ENCODE measurements around the gene ZBTB7C. TPM values are rescaled to one million over a fixed set of nuclear protein-coding genes. Genes with fewer than 3 reads are reported as not detected.

The ZBTB7C gene
- total RNA-seq, 4 donors from 2014 or later = 26.0 to 50.6 (median 46.2) TPM

- 65% methylated on average over 9 of the region's 9 CpGs for WGBS
- no peak for DNase-seq (ENCODE audit: low spot score in 2 of 2)
- Histone ChIP-seq H3K4me1 (peaks cover 5% of the 10 kb centered on the region), H3K27me3 (no peaks in the 10 kb centered on the region), H3K27ac (no peak overlapping the region), H3K4me3 (no peak overlapping the region), H3K9me3 (no peaks in the 10 kb centered on the region), H3K36me3 (no peaks in the 10 kb centered on the region)
- TF ChIP-seq POLR2AphosphoS5 (IDR thresholded peaks at IDR 0.05) (no peak), EP300 (IDR thresholded peaks at IDR 0.05) (no peak), POLR2A (IDR thresholded peaks at IDR 0.05) (no peak)
- TF ChIP-seq, protein P1, sequence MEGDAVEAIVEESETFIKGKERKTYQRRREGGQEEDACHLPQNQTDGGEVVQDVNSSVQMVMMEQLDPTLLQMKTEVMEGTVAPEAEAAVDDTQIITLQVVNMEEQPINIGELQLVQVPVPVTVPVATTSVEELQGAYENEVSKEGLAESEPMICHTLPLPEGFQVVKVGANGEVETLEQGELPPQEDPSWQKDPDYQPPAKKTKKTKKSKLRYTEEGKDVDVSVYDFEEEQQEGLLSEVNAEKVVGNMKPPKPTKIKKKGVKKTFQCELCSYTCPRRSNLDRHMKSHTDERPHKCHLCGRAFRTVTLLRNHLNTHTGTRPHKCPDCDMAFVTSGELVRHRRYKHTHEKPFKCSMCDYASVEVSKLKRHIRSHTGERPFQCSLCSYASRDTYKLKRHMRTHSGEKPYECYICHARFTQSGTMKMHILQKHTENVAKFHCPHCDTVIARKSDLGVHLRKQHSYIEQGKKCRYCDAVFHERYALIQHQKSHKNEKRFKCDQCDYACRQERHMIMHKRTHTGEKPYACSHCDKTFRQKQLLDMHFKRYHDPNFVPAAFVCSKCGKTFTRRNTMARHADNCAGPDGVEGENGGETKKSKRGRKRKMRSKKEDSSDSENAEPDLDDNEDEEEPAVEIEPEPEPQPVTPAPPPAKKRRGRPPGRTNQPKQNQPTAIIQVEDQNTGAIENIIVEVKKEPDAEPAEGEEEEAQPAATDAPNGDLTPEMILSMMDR (IDR thresholded peaks at IDR 0.05) = no peak
These were observed 84.5 kb downstream of the ZBTB7C start for GRCh38 chr18:48324651-48325050.

DNA sequence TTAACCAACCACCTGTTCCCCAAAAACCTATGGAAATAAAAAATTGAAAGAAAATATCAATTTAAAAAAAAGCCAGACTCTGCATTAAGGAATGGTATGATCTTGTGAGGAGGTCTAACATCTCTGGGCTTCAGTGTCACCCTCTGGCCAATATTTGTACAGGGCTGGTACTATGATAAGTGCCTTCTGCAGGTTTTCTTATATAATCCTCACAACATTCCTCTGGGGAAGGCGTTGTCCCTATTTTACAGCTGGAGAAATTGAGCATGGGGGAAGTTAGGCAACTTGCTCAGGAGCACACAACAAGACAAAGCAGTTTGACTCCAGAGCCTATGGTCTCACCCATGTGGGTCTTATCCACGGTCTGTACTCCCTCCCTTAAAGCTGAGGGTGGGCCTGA, 86.0 kb downstream of the ZBTB7C start:
- Histone ChIP-seq H3K9me3 (no peaks in the 10 kb centered on the region), H3K36me3 (no peaks in the 10 kb centered on the region), H3K4me3 (no peak overlapping the region), H3K27me3 (no peaks in the 10 kb centered on the region), H3K4me1 (peaks cover 9% of the 10 kb centered on the region), H3K27ac (no peak overlapping the region)
- DNase-seq (ENCODE audit: low spot score in 2 of 2) = no peak
- WGBS = 67% methylated on average over 2 of the region's 2 CpGs
- TF ChIP-seq, protein P1 (IDR thresholded peaks at IDR 0.05) = no peak
- TF ChIP-seq POLR2AphosphoS5 (IDR thresholded peaks at IDR 0.05) (no peak), POLR2A (IDR thresholded peaks at IDR 0.05) (no peak)

GRCh38 chr18:48321536-48321935, 87.6 kb downstream of the ZBTB7C start:
- TF ChIP-seq POLR2AphosphoS5 (IDR thresholded peaks at IDR 0.05) = no peak
- TF ChIP-seq EP300 (IDR thresholded peaks at IDR 0.05) = no peak
- TF ChIP-seq POLR2A (IDR thresholded peaks at IDR 0.05) = no peak
- TF ChIP-seq, protein P1 (IDR thresholded peaks at IDR 0.05) = no peak
- WGBS = 93% methylated on average over 7 of the region's 7 CpGs
- Histone ChIP-seq H3K4me3 (no peak overlapping the region), H3K9me3 (no peaks in the 10 kb centered on the region), H3K36me3 (no peaks in the 10 kb centered on the region), H3K4me1 (peaks cover 9% of the 10 kb centered on the region), H3K27ac (no peak overlapping the region), H3K27me3 (no peaks in the 10 kb centered on the region)
- no peak for DNase-seq (ENCODE audit: low spot score in 2 of 2)

- peaks cover 9% of the 10 kb centered on the region for H3K4me1 ChIP-seq
- TF ChIP-seq POLR2A (IDR thresholded peaks at IDR 0.05) = no peak
- TF ChIP-seq, protein P1 (IDR thresholded peaks at IDR 0.05) = no peak
- TF ChIP-seq EP300 (IDR thresholded peaks at IDR 0.05) = no peak
- TF ChIP-seq POLR2AphosphoS5 (IDR thresholded peaks at IDR 0.05) = no peak
- no peak for DNase-seq (ENCODE audit: low spot score in 2 of 2)
- H3K27ac ChIP-seq = no peak overlapping the region
- no peaks in the 10 kb centered on the region for H3K27me3 ChIP-seq
- H3K36me3 ChIP-seq = no peaks in the 10 kb centered on the region
- 80% methylated on average over 1 of the region's 3 CpGs for WGBS
- H3K4me3 ChIP-seq = no peak overlapping the region
- no peaks in the 10 kb centered on the region for H3K9me3 ChIP-seq
These were observed 88.1 kb downstream of the ZBTB7C start for GRCh38 chr18:48321121-48321520.

DNA sequence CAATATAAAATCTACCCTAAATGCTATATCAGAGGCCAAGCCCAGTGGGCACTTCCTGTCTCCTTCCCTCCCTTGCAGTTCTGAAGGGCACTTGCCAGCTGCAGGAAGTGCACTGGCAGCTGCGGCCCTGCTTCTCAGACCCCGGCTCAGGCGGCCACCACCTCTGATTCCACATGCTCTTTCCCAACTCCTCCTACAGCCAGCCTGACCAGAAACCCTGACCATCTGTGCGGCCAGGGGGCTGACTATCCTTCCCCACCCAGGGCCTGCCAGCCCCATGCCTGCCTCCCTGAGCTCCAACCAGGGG, 88.6 kb downstream of the ZBTB7C start:
- Histone ChIP-seq H3K27ac (no peak overlapping the region), H3K27me3 (no peaks in the 10 kb centered on the region), H3K36me3 (no peaks in the 10 kb centered on the region), H3K9me3 (no peaks in the 10 kb centered on the region), H3K4me1 (peaks cover 9% of the 10 kb centered on the region), H3K4me3 (no peak overlapping the region)
- WGBS = 51% methylated on average over 4 of the region's 4 CpGs
- DNase-seq (ENCODE audit: low spot score in 2 of 2) = no peak
- TF ChIP-seq POLR2AphosphoS5 (IDR thresholded peaks at IDR 0.05) = no peak
- TF ChIP-seq, protein P1 (IDR thresholded peaks at IDR 0.05) = no peak
- TF ChIP-seq POLR2A (IDR thresholded peaks at IDR 0.05) = no peak
- no peak for TF ChIP-seq EP300 (IDR thresholded peaks at IDR 0.05)
